Liver (tissue), 3 donors: ENCODE data around the gene MFSD1.

Experiments
- ATF3 ChIP-seq: IDR thresholded peaks from 2 replicates; pipeline ENCODE4 v1.6.1; 2016; ENCODE audit warnings: antibody characterized with exemption
- CTCF ChIP-seq: fragments of 150-350 bp; IDR thresholded peaks from 2 replicates; pipeline ENCODE4 v1.5.1; 2017; ENCODE audit warnings: improper control_type of control experiment, low read depth, low read length; ENCODE audit not compliant: missing input control
- donor health status: healthy.
- donor health status: healthy.

- TF ChIP-seq CTCF (no peak), ATF3 (no peak)
These were observed 61.4 kb downstream of the MFSD1 start for GRCh38 chr3:158863247-158863646.
